Trophoblast cell (in vitro differentiated cells and primary cell): Measurements from ENCODE around the gene CFHR2. TPM values are rescaled to one million over a fixed set of nuclear protein-coding genes. Genes with fewer than 3 reads are reported as not detected.
"Not testable (repeated sequence)": the region's sequence is repeated elsewhere in the genome, so short reads cannot be mapped to it uniquely, and the experiment has no call there.

Source experiments
- DNase-seq, 2 donors: peaks; one replicate each; pipeline ENCODE4 v3.0.0-alpha.2; 2016
- H2AFZ ChIP-seq: 2 replicates; pipeline ENCODE4 v1.6.1; 2013; ENCODE audit warnings: low read length, moderate library complexity, mild to moderate bottlenecking; ENCODE audit not compliant: insufficient read depth, poor library complexity
- H2AK5ac ChIP-seq: 2 replicates; pipeline ENCODE4 v1.6.1; 2013; ENCODE audit warnings: mild to moderate bottlenecking, low read length
- H2BK120ac ChIP-seq: 2 replicates; pipeline ENCODE4 v1.6.1; 2013; ENCODE audit warnings: low read length, mild to moderate bottlenecking, moderate library complexity; ENCODE audit not compliant: insufficient read depth, poor library complexity
- H2BK12ac ChIP-seq: 2 replicates; pipeline ENCODE4 v1.6.1; 2013; ENCODE audit warnings: mild to moderate bottlenecking, low read length, moderate library complexity
- H2BK5ac ChIP-seq: 2 replicates; pipeline ENCODE4 v1.6.1; 2013; ENCODE audit warnings: low read length, low read depth, moderate library complexity, mild to moderate bottlenecking; ENCODE audit not compliant: poor library complexity
- H3K14ac ChIP-seq: 2 replicates; pipeline ENCODE4 v1.6.1; 2013; ENCODE audit warnings: mild to moderate bottlenecking, low read length
- H3K18ac ChIP-seq: 2 replicates; pipeline ENCODE4 v1.6.1; 2013; ENCODE audit warnings: mild to moderate bottlenecking, low read length
- H3K23ac ChIP-seq: 2 replicates; pipeline ENCODE4 v1.6.1; 2013; ENCODE audit warnings: low read length
- H3K27ac ChIP-seq: 2 replicates; pipeline ENCODE4 v1.5.1; 2013; ENCODE audit warnings: low read depth, mild to moderate bottlenecking, inconsistent platforms, low read length, moderate library complexity
- H3K27me3 ChIP-seq: 2 replicates; pipeline ENCODE4 v1.6.1; 2013; ENCODE audit warnings: inconsistent platforms, mild to moderate bottlenecking, low read length, moderate library complexity; ENCODE audit not compliant: insufficient read depth
- H3K36me3 ChIP-seq, 2 experiments: 1 replicate in 1 of 2; 2 replicates in 1 of 2; pipeline ENCODE4 v1.6.1; 2013; ENCODE audit warnings: low read length in 2 of 2, mild to moderate bottlenecking in 2 of 2, moderate library complexity in 1 of 2; ENCODE audit not compliant: insufficient read depth in 2 of 2, control insufficient read depth in 1 of 2
- H3K4ac ChIP-seq: 2 replicates; pipeline ENCODE4 v1.6.1; 2013; ENCODE audit warnings: low read depth, mild to moderate bottlenecking, low read length, moderate library complexity
- H3K4me1 ChIP-seq, 2 experiments: 1 replicate in 1 of 2; 2 replicates in 1 of 2; pipeline ENCODE4 v1.6.1; 2013; ENCODE audit warnings: low read length in 2 of 2, mild to moderate bottlenecking in 2 of 2, moderate library complexity in 1 of 2; ENCODE audit not compliant: insufficient read depth in 2 of 2, control insufficient read depth in 1 of 2
- H3K4me2 ChIP-seq: 2 replicates; pipeline ENCODE4 v1.6.1; 2013; ENCODE audit warnings: inconsistent platforms, mild to moderate bottlenecking, low read length, moderate library complexity
- H3K4me3 ChIP-seq: 2 replicates; pipeline ENCODE4 v1.5.1; 2013; ENCODE audit warnings: mild to moderate bottlenecking, low read depth, low read length, inconsistent platforms
- H3K79me1 ChIP-seq: one replicate; pipeline ENCODE4 v1.6.1; 2013; ENCODE audit warnings: low read length
- H3K79me2 ChIP-seq: 2 replicates; pipeline ENCODE4 v1.6.1; 2013; ENCODE audit warnings: low read length, mild to moderate bottlenecking; ENCODE audit not compliant: control insufficient read depth, insufficient read depth, poor library complexity
- H3K9ac ChIP-seq: 2 replicates; pipeline ENCODE4 v1.6.1; 2013; ENCODE audit warnings: mild to moderate bottlenecking, low read length
- H3K9me3 ChIP-seq: 2 replicates; pipeline ENCODE4 v1.6.1; 2013; ENCODE audit warnings: low read depth, mild to moderate bottlenecking, control low read depth, inconsistent platforms, low read length; ENCODE audit not compliant: insufficient read depth
- H4K12ac ChIP-seq: 2 replicates; pipeline ENCODE4 v1.6.1; 2013; ENCODE audit warnings: low read depth, mild to moderate bottlenecking, low read length, moderate library complexity
- H4K8ac ChIP-seq: 2 replicates; pipeline ENCODE4 v1.6.1; 2013; ENCODE audit warnings: low read depth, mild to moderate bottlenecking, low read length, moderate library complexity
- H4K91ac ChIP-seq: one replicate; pipeline ENCODE4 v1.6.1; 2013; ENCODE audit warnings: low read depth, mild to moderate bottlenecking, low read length, moderate library complexity
- WGBS: extraction: QIAGEN DNeasy Blood & Tissue Kit; methylation state at CpG from one replicate; pipeline ENCODE4 v1.1.7; 2013; ENCODE audit warnings: missing lambda C conversion rate; ENCODE audit not compliant: insufficient read length, insufficient coverage; ENCODE audit errors: extremely low coverage; 5-methylcytosine and 5-hydroxymethylcytosine counted together
- polyA plus RNA-seq: library from polyadenylated mRNA; stranded (reverse); fragments of 200-250 nt; gene quantifications from 2 replicates; pipeline ENCODE4 v1.2.3, GENCODE V29; 2013

Gene CFHR2
- not detected in 2 replicates for polyA plus RNA-seq

GRCh38 chr1:196943568-196943967 is at the start of gene CFHR2:
CFHR2 (plus strand) TSS chr1:196943738; CDS start chr1:196943881, 143 bp downstream.
- not testable (repeated sequence) for H3K9me3 ChIP-seq, H3K4me1 ChIP-seq, H3K4me2 ChIP-seq, H2BK120ac ChIP-seq, H3K79me1 ChIP-seq, H3K27me3 ChIP-seq, H3K9ac ChIP-seq, H2BK5ac ChIP-seq, H3K14ac ChIP-seq, H3K4ac ChIP-seq, H2AK5ac ChIP-seq, H3K36me3 ChIP-seq, H3K23ac ChIP-seq, H3K27ac ChIP-seq, H4K8ac ChIP-seq, H4K91ac ChIP-seq, H2BK12ac ChIP-seq, H3K4me3 ChIP-seq, H4K12ac ChIP-seq, H3K79me2 ChIP-seq, H2AFZ ChIP-seq, DNase-seq, H3K18ac ChIP-seq
- no CpG with 5 or more reads among the region's 1 CpG for WGBS

- Histone ChIP-seq H3K36me3 (no peaks in the 10 kb centered on the region), H3K4ac (no peak overlapping the region), H3K4me1 (no peaks in the 10 kb centered on the region), H3K79me1 (no peaks in the 10 kb centered on the region), H3K9ac (no peak overlapping the region), H2BK5ac (no peak overlapping the region), H2BK12ac (no peak overlapping the region), H2AFZ (no peak overlapping the region), H3K18ac (no peak overlapping the region), H4K91ac (no peak overlapping the region), H3K4me2 (no peak overlapping the region), H3K14ac (no peak overlapping the region), H3K4me3 (no peak overlapping the region), H2AK5ac (no peak overlapping the region), H4K12ac (no peak overlapping the region), H4K8ac (no peak overlapping the region), H2BK120ac (no peak overlapping the region), H3K79me2 (no peaks in the 10 kb centered on the region), H3K23ac (no peak overlapping the region), H3K27ac (no peak overlapping the region), H3K27me3 (no peaks in the 10 kb centered on the region), H3K9me3 (no peaks in the 10 kb centered on the region)
- DNase-seq = peak; percentile 44 to 58
- no CpG with 5 or more reads among the region's 8 CpGs for WGBS
These were observed 47.2 kb upstream of the CFHR2 start for GRCh38 chr1:196896355-196896754.

GRCh38 chr1:196897158-196897828 is 46.2 kb upstream of the CFHR2 start:
- no peak overlapping the region for H4K8ac ChIP-seq
- H3K23ac ChIP-seq = no peak overlapping the region
- no peaks in the 10 kb centered on the region for H3K79me1 ChIP-seq
- H3K18ac ChIP-seq = no peak overlapping the region
- H3K27ac ChIP-seq = no peak overlapping the region
- H2BK5ac ChIP-seq = no peak overlapping the region
- no peak overlapping the region for H2BK12ac ChIP-seq
- H3K36me3 ChIP-seq = no peaks in the 10 kb centered on the region
- H3K9ac ChIP-seq = no peak overlapping the region
- H2BK120ac ChIP-seq = no peak overlapping the region
- H3K14ac ChIP-seq = no peak overlapping the region
- no CpG with 5 or more reads among the region's 26 CpGs for WGBS
- H2AK5ac ChIP-seq = no peak overlapping the region
- H4K12ac ChIP-seq = no peak overlapping the region
- H3K4ac ChIP-seq = no peak overlapping the region
- H3K9me3 ChIP-seq = no peaks in the 10 kb centered on the region
- no peak overlapping the region for H4K91ac ChIP-seq
- no peaks in the 10 kb centered on the region for H3K27me3 ChIP-seq
- H3K4me1 ChIP-seq = no peaks in the 10 kb centered on the region
- DNase-seq = no peak
- H3K4me3 ChIP-seq = no peak overlapping the region
- H3K4me2 ChIP-seq = peak overlapping the region; percentile 19
- H3K79me2 ChIP-seq = no peaks in the 10 kb centered on the region
- no peak overlapping the region for H2AFZ ChIP-seq

GRCh38 chr1:196902344-196902743 is 41.2 kb upstream of the CFHR2 start:
- Histone ChIP-seq H4K12ac (no peak overlapping the region), H3K27ac (no peak overlapping the region), H2BK120ac (no peak overlapping the region), H3K4ac (no peak overlapping the region), H2BK5ac (no peak overlapping the region), H3K4me3 (no peak overlapping the region), H3K14ac (no peak overlapping the region), H3K4me2 (no peak overlapping the region), H3K27me3 (no peaks in the 10 kb centered on the region), H2AK5ac (no peak overlapping the region), H3K36me3 (no peaks in the 10 kb centered on the region), H3K79me2 (no peaks in the 10 kb centered on the region), H2AFZ (no peak overlapping the region), H3K4me1 (no peaks in the 10 kb centered on the region), H3K9me3 (no peaks in the 10 kb centered on the region), H4K8ac (no peak overlapping the region), H3K23ac (no peak overlapping the region), H3K18ac (no peak overlapping the region), H3K79me1 (no peaks in the 10 kb centered on the region), H2BK12ac (no peak overlapping the region), H3K9ac (no peak overlapping the region), H4K91ac (no peak overlapping the region)
- no CpG with 5 or more reads among the region's 2 CpGs for WGBS
- no peak for DNase-seq
